H1 (cell line): ENCODE measurements around the gene RGS11. TPM values are rescaled to one million over a fixed set of nuclear protein-coding genes. Genes with fewer than 3 reads are reported as not detected.

Experiments used
- CHD7 ChIP-seq: fragments of 300-600 bp; sonication (generic); IDR thresholded peaks from 2 replicates; pipeline ENCODE4 v1.7.1; 2012; ENCODE audit warnings: low read length, moderate library complexity, mild to moderate bottlenecking, inconsistent platforms; ENCODE audit not compliant: insufficient replicate concordance
- EGR1 ChIP-seq: IDR thresholded peaks from 2 replicates; pipeline ENCODE4 v1.6.1; 2011; ENCODE audit warnings: low read depth, low read length, borderline replicate concordance
- POLR2AphosphoS5 ChIP-seq: IDR thresholded peaks from 2 replicates; pipeline ENCODE4 v1.6.1; 2011; ENCODE audit warnings: low read depth, low read length
- polyA plus RNA-seq, 7 experiments: library from polyadenylated mRNA; depleted of rRNA in 3 of 7; stranded (reverse) in 5 of 7; unstranded in 2 of 7; fragments of >200 nt in 5 of 7; fragments of 200-250 nt in 2 of 7; gene quantifications; 1 replicate in 5 of 7; 2 replicates in 1 of 7; 4 replicates in 1 of 7; pipeline versions ENCODE4 v1.2.1 to v1.2.3, GENCODE V29; 2011 to 2013; ENCODE audit warnings: missing spikeins in 2 of 7, mixed read lengths in 2 of 7
- total RNA-seq: library from RNA; stranded (reverse); fragmentation: NEBNext Ultra II Directional; extraction: Animal tissue kit (Norgen Biotek cat#: 25700); gene quantifications from 2 replicates; pipeline ENCODE4 v1.2.1, GENCODE V29; 2021

RGS11 gene
- total and polyA plus RNA-seq, 2 of the 8 experiments (the other 6 are each of a cell fraction or from before 2014, with no cell fraction given): 0.84 to 1.2 TPM

- no peak for TF ChIP-seq CHD7
- TF ChIP-seq POLR2AphosphoS5: no peak
- TF ChIP-seq EGR1: no peak
These were observed 36.0 kb upstream of the RGS11 start (continued) for GRCh38 chr16:311725-312124.
